Kidney (tissue), 14 donors: ENCODE measurements around the gene EYA4. TPM values are rescaled to one million over a fixed set of nuclear protein-coding genes. Genes with fewer than 3 reads are reported as not detected.

Source experiments
- DNase-seq, 5 donors: peaks; one replicate each; pipeline ENCODE4 v3.0.0-alpha.2; 2013 to 2020
- FAIRE-seq: peaks from 2 replicates; lab custom pipeline; 2012; peaks lifted over from hg19 to GRCh38; lab: Jason Lieb, UNC
- H3K27ac ChIP-seq, 2 donors: one replicate each; pipeline ENCODE4 v1.7.0; 2013; ENCODE audit warnings: low read depth in 2 of 2, low read length in 2 of 2, inconsistent platforms in 1 of 2
- H3K27me3 ChIP-seq: one replicate; pipeline ENCODE4 v1.7.1; 2013; ENCODE audit warnings: low read length, inconsistent platforms; ENCODE audit not compliant: control insufficient read depth, insufficient read depth
- H3K36me3 ChIP-seq, 3 donors: one replicate each; pipeline versions ENCODE4 v1.7.0 to v1.7.1; 2013; ENCODE audit warnings: low read length in 3 of 3, control low read depth in 1 of 3, inconsistent platforms in 1 of 3; ENCODE audit not compliant: insufficient read depth in 3 of 3, control insufficient read depth in 2 of 3
- H3K4me1 ChIP-seq, 3 donors: one replicate each; pipeline versions ENCODE4 v1.7.0 to v1.7.1; 2013; ENCODE audit warnings: low read length in 3 of 3, inconsistent platforms in 1 of 3, low read depth in 1 of 3; ENCODE audit not compliant: control insufficient read depth in 2 of 3, insufficient read depth in 2 of 3
- H3K4me3 ChIP-seq, 3 donors: one replicate each; pipeline versions ENCODE4 v1.7.0 to v1.8.1; 2013; ENCODE audit warnings: low read length in 3 of 3, control low read depth in 1 of 3, inconsistent platforms in 1 of 3
- H3K9ac ChIP-seq, 3 donors: one replicate each; pipeline versions ENCODE4 v1.7.0 to v1.7.1; 2013; ENCODE audit warnings: low read length in 3 of 3, control low read depth in 1 of 3, inconsistent platforms in 1 of 3
- H3K9me3 ChIP-seq, 3 donors: one replicate each; pipeline versions ENCODE4 v1.7.0 to v1.7.1; 2013; ENCODE audit warnings: low read length in 3 of 3, control low read depth in 1 of 3, inconsistent platforms in 1 of 3; ENCODE audit not compliant: control insufficient read depth in 2 of 3, insufficient read depth in 1 of 3
- CTCF ChIP-seq: IDR thresholded peaks from 3 replicates; pipeline ENCODE4 v1.5.1; 2012; ENCODE audit warnings: mild to moderate bottlenecking, moderate library complexity, borderline replicate concordance; ENCODE audit not compliant: insufficient read depth; ENCODE audit errors: extremely low read depth
- intact Hi-C: fragments of 100-400 bp; cut with DNase I; formaldehyde crosslinking; loops from one replicate; pipeline ENCODE4 v1.11.1; 2022
- polyA plus RNA-seq: library from polyadenylated mRNA; stranded (reverse); fragments of 350-450 nt; fragmentation: Illumina TruSeq; extraction: RNeasy Lipid Tissue Mini Kit (QIAGEN cat#74804); gene quantifications from one replicate; pipeline ENCODE4 v1.2.3, GENCODE V29; 2014; ENCODE audit warnings: low read depth, low replicate concordance; ENCODE audit not compliant: insufficient read depth
- total RNA-seq: library from RNA; stranded (reverse); fragmentation: NEBNext Ultra II Directional; extraction: Animal tissue kit (Norgen Biotek cat#: 25700); gene quantifications from one replicate; pipeline ENCODE4 v1.2.1, GENCODE V29; 2021
- donor health status: control.
- donor health status: control.
- donor health status: control.
- donor health status: control.
- donor health status: control.
- donor health status: DM: yes; HTN: yes; CAD: no.
- donor health status: Normal renal cell carcinoma (clear cell type).

The EYA4 gene
- total and polyA plus RNA-seq, 2 donors from 2014 or later = 0.99 to 5.0 TPM

GRCh38 chr6:133201231-133201630, 39.9 kb upstream of the EYA4 start:
- Histone ChIP-seq H3K9me3 (no peaks in the 10 kb centered on the region), H3K4me3 (no peak overlapping the region), H3K27ac (no peak overlapping the region), H3K9ac (no peak overlapping the region), H3K36me3 (no peaks in the 10 kb centered on the region), H3K4me1 (no peaks in the 10 kb centered on the region), H3K27me3 (no peaks in the 10 kb centered on the region)
- intact Hi-C loops = no loop called here
- no peak for TF ChIP-seq CTCF
- DNase-seq = no peak
- no peak for FAIRE-seq

GRCh38 chr6:133202610-133203343, 38.4 kb upstream of the EYA4 start:
- DNase-seq (no peak), FAIRE-seq (no peak)
- TF ChIP-seq CTCF = no peak
- Histone ChIP-seq H3K36me3 (no peaks in the 10 kb centered on the region), H3K9me3 (no peaks in the 10 kb centered on the region), H3K27me3 (no peaks in the 10 kb centered on the region), H3K4me1 (no peaks in the 10 kb centered on the region), H3K9ac (no peak overlapping the region), H3K27ac (no peak overlapping the region), H3K4me3 (no peak overlapping the region)
- intact Hi-C loops = no loop called here

GRCh38 chr6:133203344-133203697, 37.8 kb upstream of the EYA4 start:
- Histone ChIP-seq H3K4me3 (no peak overlapping the region), H3K27ac (no peak overlapping the region), H3K9me3 (no peaks in the 10 kb centered on the region), H3K4me1 (no peaks in the 10 kb centered on the region), H3K9ac (no peak overlapping the region), H3K27me3 (no peaks in the 10 kb centered on the region), H3K36me3 (no peaks in the 10 kb centered on the region)
- intact Hi-C loops = no loop called here
- no peak for FAIRE-seq
- TF ChIP-seq CTCF = no peak
- DNase-seq = no peak

DNA sequence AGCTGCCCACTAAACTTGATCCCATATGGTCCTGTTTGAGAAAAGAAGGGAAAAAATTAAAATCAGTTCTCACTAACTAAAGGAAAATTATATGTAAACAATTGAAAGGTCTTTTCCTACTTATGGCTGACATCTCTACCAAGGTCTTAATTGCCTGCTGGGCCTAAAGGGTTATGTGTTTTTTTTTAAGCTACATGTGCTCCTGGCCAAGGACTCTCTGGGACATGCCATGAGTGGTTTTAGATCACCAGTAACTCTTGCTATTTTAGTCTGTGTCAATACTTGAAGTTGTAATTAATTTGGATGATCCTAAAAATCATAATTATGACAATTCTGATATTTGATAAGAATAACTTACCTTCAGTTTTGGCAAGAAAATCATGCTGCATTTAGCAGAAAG, 35.9 kb upstream of the EYA4 start:
- TF ChIP-seq CTCF = no peak
- no peaks in the 10 kb centered on the region for H3K9me3 ChIP-seq
- intact Hi-C loops = no loop called here
- H3K9ac ChIP-seq = no peak overlapping the region
- no peaks in the 10 kb centered on the region for H3K4me1 ChIP-seq
- H3K36me3 ChIP-seq = no peaks in the 10 kb centered on the region
- H3K27ac ChIP-seq = no peak overlapping the region
- no peak overlapping the region for H3K4me3 ChIP-seq
- H3K27me3 ChIP-seq = no peaks in the 10 kb centered on the region
- DNase-seq (no peak), FAIRE-seq (no peak)
